Activated T-cell treated with anti-CD3 and anti-CD28 coated beads, Interleukin-2, amount 50 U/mL, for 1 hour (primary cell): ENCODE measurements around the gene MYLK.

ENCODE experiments used
- DNase-seq: peaks from one replicate; pipeline ENCODE4 v3.0.0-alpha.2; 2020

Gene MYLK

DNA sequence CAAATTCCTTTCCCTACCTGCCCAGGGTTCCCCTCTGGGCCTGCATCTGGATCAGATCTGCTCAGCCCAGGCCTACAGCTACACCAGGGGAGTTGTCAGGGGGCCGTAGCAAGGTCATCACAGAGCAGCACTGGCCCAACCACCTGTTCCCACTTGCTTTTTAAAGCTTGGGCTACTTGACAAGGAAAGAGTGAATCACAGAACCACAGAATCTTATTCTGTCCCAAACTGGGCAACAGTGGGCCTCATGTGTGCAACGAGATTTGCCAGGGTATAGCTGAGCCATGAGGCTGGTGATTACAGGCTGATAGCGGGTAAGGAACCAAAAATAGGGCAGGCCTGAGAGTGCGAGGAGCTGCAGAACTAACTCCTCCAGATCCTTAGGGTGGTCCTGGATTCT lies 66.7 kb downstream of the MYLK start:
- no peak for DNase-seq

DNA sequence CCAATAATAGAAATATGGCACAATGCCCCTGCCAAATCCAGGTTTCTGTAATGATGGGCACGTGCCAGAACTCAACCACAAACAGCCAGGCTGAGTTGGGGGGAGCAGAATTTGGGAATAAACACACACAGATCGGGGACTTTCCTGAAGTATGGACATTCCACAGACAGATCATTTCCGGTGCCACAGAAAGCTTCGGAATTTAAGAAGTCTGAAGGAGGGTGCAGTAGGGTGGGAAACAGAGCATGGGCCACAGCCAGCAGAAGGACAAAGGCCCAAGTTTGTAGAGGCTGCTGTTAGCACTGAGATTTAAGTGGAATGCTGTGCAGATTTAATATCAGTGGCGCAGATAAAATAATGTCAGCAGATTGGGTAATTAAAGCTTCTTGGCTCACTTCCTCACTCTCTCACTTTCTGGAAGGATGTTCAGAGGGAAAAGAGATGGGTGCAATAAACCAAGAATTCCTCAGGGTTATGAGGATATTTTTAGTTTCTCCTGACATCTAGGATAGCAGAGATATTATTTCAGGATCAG lies 67.4 kb downstream of the MYLK start:
- no peak for DNase-seq

DNA sequence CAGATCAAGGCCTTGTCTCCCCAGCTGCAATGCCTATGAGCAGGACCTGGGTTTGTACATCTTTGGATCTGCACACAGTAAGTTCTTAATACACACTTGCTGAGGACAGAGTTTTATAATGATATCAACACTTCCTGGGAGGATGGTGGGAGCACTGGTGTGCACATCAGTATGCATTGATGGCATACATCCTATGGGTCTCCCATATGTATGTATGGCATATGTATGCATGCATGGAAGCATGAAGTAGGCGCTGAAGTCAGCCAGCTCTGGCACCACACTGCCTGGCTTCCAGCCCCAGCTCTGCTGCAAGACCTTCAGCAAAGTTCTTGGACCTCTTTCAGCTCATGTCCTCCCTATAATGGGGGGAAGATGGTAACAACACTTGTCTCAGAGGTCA lies 68.2 kb downstream of the MYLK start:
- DNase-seq = no peak

DNA sequence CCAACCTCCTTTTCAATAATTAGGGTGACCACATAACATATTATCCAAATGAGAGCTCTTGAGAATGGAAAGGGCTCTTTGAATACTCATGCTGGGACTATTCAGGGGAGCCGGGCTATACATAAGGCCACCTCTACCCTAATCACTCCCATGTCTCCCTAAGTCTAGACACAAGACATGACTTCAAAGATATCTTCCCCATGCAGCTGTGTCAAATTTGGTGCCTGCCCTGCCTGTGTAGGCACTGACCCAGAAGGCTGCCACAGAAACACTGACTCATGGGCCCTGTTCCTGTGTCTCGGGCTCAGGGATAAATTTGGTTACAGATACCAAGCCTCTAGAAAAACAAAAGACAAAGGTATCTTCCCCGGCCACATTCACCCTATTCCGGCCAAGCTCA lies 70.3 kb downstream of the MYLK start:
- DNase-seq = no peak

DNA sequence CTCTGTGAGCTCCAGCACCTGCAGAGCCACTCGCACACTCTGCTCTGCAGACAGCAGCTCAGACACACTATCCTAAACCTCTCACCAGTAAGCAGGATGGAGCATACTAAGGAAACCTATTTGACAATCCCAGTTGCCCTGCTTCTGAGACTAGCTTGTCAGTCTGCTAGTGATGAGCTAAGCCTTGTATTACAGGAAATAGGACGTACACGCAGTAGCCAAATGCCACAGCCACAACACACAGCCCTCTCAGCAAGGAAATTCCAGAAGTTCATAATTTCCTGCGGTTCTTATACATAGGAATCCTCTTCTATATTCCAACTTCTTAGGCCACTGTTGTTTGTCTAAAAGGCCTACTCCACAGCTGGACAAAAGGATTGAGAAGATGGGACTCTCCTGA lies 74.5 kb downstream of the MYLK start:
- no peak for DNase-seq

DNA sequence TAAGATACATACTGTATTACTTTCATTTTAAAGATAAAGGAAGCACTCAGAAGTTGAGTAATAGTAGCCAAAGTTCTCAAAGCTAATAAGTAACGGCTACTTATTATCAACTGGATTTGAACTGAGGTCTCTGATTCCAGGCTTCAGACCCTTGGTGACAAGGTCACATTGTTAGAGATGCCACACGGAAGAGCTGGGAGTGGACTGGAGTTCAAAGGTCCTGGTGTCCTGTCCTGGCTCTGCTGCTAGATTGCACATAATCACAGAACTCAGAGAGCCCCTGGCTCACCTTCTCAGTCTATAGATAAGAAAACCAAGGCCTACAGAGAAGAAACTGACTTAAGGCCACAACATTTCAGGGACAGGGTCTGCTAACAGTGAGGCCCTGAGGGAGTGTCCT lies 75.3 kb downstream of the MYLK start:
- no peak for DNase-seq

DNA sequence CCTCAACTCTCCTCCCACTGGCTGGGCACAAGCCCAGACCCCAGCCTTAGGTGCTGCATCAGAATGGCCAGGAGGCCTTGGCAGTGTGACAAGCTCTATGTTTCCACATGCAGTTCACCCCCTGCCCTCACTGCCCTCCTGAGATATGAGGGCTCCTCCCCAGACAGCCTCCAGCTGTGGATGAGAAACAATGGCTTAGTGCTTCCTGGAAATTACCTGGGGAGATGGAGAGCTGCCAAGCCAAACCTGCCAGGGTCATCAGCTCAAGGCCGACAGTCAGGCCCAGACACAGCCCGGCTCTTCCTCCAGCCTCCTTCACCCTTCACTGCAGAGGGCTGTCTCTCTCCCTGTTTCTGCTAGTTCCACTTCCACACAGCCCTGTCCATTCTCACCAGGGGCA lies 76.3 kb downstream of the MYLK start:
- no peak for DNase-seq

DNA sequence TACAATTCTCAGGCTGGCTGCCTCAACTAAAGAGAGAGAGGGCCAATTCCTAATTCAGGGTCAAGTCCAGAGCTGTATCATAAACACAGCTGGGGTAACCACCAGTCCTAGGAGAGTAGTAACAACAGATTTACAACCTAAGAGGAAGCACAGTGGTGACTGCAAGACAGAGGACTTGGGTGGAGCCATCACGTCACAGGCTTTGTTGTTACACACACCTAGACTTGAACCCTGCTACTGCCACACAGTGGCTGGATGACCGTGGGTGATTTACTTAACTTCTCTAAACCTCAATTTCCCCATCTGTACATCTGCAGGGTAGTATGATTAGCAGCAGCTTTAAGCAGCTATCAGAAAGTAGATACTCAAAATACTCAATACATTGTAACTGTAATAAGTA lies 78.6 kb downstream of the MYLK start:
- no peak for DNase-seq

DNA sequence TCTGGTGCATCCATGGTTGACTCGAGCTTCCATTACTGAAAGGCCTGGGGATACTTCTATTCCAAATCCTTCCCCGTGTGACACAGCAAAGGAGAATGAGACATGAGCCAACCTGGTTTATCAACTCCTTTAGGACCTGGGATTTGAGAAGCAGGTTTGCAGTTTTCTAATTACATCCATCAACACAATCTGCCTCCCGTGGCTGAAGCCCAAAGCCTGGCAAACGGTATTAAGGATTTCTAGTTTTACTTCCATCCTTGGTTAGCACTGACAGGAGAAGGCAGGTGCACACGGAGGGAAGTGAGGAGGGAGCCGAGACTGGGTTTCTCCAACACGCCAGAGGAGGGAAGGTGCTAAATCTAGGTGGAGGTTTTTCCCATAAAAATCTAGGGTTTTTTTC lies 79.0 kb downstream of the MYLK start:
- no peak for DNase-seq

DNA sequence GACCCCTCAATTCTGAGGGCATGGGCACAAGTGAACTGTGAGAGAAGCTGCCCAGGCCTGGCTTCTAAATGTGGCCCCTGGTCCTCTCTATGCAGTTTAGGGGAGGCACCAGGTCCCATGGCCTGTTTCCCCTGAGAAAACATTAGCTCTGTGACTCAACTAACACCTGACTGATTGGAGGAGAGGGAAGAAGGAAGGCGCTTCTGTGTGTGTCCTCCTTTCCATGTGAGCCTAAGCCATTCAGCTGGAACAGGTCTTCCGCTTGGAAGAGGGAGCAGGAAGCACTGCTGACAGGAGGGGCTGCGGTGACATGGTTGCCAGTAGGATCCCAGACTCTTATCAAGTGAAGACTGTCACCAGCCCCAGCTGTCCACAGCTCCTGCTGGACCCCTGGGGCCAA lies 79.5 kb downstream of the MYLK start:
- no peak for DNase-seq

DNA sequence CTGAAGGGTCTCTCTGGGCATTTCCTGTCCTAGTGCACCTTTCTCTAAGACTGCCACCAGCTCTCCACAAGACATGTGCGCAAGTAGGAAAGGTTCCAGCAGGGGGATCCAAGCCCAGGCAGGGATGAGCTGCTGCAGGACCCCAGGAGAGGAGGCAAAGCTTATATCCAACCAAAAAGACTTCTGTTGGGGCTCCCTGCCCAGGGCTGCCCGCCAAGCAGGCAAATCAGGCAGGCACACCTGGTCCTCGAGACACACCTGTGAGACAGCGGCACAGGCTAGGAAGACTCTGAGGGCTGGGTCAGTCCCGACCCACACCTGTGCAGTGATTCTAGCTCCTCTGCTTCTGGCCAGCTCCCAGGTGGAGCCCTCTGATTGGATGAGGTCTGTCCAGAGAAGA lies 80.6 kb downstream of the MYLK start:
- no peak for DNase-seq

DNA sequence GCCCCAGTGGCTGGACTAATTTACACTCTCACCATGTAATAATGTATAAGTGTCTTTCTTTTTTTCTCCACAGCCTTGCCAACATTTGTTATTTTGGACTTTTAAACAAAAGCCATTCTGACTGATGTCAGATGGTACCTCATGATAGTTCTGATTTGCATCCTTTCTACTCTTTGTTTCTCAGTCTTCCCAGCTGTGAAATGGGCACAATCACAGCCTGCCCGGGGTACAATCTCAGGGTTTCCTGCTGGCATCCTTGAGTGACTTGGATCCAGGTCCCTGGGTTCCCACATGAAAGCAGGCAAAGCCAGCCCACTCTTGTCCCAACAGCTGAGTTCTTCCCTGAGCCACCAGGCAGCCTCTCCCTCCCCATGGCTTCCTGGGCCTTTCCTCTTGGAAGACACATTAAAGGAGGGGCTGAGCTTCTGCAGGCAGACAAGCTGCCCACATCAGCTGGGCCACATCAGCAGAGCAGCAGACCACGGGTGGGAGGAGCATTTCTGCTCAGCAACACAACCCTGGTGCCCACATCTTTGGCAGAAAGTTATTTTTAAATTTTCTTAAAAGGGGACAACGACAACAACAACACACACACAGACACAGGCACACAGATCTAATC lies 82.0 kb downstream of the MYLK start:
- no peak for DNase-seq

DNA sequence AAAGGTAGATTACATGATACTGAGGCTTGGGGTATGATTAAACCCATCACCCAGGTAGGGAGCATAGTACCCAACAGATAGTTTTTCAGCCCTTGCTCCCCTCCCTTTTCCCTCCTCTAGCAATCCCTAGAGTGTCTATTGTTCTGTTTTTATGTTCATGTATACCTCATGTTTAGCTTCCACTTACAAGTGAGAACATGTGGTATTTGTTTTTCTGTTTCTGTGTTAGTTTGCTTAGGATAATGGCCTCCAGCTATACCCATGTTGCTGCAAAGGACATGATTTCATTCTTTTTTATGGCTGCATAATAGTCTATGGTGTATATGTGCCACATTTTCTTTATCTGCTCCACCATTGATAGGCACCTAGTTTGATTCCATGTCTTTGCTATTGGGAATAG lies 82.7 kb downstream of the MYLK start:
- DNase-seq = no peak

DNA sequence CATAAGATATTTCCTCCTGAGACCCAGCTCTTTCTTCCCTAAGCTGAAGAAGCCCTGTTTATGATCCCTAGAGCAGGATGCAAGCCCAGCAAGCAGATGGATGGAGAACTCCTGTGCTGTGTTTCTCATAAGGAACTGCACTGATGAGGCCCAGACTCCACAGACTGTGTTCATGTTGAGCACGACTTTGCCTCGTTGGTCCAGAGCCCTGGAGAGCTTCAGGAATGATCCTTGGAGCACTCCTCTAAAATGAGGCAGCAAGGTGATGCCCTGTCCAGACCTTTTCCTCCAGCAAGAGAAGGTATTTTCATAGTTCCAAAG lies 83.8 kb downstream of the MYLK start:
- no peak for DNase-seq

DNA sequence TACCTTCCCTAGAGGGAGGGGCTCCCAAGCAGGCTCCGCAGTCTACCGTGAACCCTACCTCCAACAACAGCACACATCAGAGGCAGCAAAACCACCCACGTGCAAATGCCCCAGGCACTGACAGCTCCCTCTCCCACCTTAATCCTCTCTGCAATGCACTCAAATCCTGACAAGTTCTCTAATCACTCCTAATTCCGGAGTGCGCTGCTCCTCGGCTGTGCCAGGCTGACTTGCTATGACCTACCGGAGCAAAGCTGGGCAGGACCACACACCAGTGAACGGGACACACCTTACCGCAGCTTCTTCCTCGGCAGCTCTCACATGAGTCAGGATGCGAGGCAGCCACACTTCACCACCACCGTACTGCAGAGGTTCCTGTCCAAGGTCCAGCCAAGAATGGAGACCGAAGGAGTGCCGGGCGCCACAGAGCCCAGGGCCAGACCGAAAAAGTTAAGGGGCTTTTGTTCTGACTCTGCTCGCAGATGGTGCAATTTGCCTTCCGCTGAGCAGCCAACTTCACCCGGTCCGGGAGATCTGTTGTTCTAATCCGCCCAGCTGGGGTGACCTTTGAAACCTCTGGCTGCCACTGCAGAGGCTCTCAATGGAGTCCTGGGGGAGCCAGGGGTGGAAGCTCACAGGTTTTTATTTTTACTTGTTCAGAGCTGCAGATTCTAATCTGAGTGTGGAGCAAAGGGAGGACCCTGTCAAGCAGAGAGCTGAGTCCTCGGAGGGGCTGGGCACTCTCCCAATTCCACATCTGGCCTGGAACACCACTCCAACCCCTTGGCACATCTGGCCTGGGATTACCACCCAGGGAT lies 84.4 kb downstream of the MYLK start:
- DNase-seq = no peak

DNA sequence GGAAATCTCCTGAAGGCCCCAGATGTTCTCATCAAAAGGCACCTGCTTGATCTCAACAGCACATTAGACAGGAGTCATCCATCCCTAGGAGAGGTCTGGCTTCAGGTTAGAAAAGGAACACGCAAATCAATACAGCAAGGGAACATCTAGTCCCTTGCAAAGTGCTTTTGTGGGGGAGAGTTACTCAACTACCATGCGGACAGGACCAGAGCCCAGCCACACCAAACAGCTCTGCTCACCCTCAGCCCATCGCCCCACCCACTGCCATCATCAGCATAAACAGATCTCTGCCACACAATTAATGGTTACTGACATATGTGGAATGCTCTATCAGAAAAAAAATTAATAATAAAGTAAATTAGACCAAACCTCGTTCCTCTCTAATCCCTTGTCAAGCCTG lies 85.6 kb downstream of the MYLK start:
- no peak for DNase-seq

DNA sequence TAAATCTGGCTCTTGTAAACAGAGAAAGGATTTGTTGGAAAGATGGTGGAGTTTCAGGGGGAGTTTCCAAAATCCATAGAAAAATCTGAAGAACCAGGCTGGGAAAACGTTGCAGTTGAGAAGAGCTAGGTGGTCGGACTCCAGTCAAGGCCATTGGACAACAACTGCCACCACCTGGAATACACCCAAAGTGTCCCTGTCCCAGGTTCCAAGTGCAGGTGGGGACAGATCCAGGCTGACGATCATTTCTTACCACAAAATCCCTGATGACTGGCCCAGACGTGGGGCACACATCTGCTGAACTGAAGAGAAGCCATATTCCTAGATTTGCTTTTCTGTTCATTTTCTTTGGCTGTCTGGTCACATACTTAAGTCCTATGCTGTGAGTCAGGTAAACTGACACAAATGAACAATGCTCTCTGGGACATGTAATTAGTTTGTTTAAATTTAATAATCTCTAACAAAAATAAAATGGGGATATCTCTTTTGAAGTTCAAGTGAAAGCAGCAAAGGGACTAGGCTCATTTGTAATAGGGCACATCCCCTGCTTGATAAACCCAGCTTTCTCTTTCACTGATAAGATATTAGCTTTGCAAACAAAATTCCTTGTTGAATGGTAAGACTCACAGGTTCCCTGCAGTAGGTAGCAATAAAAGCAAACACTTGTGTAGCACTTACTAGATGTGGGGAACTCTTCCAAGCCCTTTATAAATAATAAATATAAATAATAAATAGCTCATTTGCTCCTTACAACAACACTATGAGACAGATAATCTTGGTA lies 88.5 kb downstream of the MYLK start:
- DNase-seq = no peak

DNA sequence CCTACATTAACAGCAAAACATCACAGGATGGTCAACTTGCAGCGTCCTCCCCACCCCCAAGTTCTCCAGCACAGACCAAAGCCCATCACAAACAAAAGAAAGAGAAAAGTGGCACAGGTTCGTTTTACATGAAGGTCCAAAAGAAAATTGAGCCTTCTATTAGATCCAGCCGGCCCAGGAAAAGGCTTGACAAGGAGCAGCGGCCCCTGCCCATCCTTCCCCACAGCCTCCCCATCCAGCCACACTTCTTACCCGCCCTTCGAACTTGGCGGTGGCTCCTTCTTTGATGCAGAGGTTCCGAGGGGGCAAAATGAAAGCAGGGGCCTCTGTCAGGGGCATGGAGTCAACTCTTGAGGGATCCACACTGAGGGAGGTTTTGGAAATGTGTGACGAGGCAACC lies 90.7 kb downstream of the MYLK start:
- DNase-seq = no peak

DNA sequence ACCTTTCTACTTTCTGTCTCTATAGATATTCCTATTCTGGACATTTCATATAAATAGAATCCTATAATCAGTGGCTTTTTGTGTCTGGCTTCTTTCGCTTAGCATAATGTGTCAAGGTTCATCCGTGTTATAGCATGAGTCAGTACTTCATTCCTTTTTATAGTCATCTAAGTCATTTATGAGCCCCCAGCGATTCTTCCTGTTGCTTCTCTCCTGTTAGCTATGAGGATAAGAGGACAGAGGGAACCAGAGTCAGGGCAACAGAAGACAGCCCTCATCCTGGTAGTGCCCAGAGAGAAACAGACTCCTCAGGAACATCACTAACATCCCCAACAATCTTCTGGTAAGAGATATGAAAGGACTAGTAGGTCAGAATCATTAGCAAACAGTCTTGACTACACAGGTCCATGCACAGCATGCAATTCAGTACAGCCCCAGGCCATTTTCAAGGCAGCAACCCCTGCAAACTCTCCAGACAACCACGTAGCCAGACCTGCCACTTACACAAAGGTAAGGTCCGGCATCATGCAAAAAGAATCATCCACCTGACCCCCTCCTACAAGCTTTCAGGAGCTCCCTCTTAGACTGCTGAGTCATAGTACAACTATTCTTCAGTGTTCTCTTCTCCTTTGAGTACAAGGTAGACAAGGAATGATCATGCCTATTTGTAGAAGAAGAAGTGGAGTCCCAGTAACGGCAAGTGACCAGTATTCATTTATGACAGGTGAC lies 91.5 kb downstream of the MYLK start:
- no peak for DNase-seq

DNA sequence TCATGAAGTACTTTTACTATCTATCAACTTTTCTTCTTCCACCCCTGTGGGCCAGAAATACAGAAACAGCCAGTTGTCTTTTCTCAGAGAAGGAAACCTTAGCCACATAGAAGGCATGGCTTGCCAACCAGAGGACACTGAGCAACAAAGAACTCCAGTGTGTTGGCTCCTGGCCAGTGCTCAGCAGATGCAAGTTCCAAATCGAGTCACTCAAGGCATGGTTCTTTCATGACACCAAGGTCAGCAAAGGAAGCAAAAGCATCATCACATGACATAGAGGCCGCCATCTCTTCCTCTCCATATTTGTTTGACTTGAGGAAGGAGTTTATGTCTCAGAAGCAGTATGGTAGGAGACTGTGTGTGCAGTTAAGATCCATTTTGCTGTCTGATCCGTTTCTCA lies 92.2 kb downstream of the MYLK start:
- no peak for DNase-seq

DNA sequence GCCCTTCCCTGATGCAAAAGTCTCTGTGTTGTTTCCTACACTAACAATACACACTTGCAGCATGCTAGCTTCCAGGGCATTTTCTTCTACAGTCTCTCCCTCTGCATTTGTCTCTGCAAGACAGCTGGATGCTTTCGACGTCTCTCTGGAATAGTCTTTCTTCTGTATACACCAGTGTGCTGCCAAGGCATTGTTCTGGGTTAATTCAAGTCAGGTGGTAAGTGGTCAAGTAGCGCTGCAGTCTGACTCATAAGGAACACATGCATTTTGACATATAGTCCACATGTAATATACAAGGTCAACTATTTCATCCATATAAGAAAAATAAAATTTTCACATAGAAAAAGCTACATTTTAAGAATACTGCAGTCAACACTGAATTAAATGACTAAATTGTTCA lies 92.7 kb downstream of the MYLK start:
- DNase-seq = no peak

DNA sequence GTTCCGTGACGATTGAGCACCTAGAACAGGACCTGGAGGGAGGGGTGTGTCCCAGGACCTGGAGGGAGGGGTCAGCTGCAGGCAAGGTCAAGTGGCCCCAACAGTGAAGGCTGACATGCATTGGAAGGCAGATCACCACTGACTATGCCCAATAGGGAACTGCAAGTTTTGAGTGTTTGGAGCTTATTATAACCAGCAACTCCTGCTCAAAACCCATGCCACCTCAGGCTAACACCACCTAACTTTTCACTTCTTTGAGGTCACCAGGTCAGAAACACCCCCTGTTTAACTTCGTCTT lies 93.1 kb downstream of the MYLK start:
- DNase-seq = no peak

DNA sequence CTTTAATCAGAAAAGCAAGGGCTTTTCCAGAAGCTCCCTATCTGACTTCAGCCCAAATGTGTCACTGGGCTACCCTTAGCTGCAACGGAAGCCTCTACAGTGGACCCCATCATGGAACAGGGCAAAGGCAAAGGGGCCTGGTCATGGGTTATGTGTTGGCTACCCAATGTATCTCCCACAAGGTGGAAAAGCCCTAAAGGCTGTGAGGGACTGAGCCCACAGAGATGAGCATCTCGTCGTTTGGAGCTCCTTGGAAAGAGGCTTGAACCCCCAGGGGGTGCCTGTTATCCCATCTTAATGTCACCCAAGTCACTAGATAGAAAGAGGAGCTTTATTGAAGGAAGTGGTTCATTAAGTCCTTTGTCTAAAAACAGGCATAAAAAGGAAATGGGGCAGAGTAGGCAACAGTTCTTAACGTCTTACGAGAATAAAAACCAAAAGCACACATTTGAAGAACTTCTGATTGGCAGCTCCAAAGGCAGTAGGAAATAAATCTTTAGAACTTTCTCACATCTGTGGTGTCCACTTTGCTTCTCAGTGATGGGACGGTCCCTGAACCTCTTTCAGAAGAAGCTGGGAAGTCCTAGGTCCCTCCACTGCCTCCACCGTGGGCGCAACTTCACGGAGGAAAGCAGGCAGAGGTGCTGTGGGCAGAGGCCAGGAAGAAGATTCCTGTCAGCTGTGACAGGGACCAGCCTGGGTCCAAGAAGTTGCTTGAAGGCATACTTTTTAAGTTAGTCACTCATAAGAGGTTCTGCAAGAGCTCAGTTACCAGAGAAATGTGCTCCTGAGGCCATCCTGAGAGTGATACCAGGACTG lies 93.7 kb downstream of the MYLK start:
- DNase-seq = no peak
